GM10847 (cell line): ENCODE measurements around the gene FSD2.

ENCODE experiments used
- POLR2A ChIP-seq: IDR thresholded peaks from 2 replicates; pipeline ENCODE4 v1.6.1; 2011; ENCODE audit not compliant: insufficient read length; ENCODE audit errors: extremely low read depth

FSD2 gene

DNA sequence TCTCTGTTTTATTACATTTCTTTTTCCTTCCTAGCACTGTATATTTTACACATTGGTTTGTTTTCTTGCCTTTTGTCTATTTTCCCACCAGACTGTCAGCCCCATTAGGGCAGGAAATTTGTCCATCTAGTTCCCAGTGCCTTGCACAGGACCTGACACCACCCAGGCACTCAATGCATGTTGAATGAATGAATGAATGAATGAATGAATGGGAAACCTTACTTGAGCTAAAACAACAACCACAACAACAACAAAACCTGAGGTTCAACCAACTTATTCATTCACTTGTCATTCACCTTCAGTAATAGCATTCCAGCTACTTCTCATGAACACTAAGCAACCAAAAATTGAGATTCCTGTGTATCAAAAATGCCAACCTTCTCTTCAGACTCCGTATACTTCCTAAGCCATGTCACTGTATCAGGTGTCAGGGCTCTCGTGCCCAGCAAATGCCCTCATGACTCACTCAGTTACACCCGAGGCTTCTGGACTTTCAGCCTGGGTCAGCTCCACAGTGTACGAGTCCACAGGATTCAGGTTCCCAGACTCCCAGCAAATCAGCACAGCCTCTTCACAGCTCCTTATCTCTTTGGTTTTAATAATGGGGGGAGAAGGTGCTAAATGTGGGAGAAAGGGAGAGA lies 37.3 kb downstream of the FSD2 start:
- no peak for TF ChIP-seq POLR2A

DNA sequence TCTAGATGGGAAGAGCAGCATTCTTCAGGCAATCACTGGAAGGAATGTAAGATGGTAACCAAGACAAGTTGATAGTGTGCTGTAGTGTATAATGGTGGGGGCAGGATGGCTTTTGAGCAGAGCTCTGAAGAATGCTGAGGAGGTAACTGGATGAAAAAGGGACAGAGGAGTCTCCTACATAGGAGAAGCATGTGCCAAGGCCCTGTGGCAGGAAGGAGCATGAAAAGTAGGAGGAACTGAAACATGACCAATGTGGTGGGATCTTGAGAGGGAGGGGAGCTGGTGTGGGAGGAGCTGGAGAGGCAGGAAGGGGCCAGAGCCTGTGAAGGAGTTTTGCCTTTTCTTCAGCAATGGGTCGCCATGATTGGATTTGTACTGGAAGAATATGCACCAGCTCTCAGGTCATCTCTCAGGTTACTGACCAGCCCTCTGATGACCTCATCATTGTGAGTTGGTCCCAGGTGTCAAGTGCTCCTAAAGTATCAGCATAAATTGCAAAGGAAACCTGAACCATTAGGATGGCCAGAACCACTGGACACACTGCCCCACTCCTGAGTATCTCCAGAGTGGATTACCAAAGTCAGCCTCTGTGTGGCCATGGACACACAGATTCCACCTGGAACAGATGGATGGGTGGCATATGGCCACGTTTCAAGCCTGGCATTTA lies 38.6 kb downstream of the FSD2 start:
- no peak for TF ChIP-seq POLR2A

DNA sequence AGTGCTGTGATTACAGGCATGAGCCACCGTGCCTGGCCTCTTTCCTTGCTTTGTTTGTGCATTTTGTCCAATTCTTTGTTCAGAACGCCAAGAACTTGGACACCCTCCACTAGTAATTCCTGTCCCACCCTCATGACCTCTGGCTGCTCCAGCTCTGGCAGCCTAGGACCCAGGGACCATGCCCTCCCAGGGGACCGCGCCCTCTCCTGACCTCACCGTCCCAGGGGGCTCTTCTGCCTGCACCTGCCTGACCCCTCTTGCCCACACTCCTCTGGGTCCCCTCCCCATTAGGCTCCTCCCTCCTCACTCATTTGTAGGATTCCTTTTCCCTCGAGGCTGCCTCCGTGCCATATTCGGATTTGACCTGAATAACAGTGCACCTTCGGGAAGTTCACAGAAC lies 41.1 kb downstream of the FSD2 start:
- no peak for TF ChIP-seq POLR2A

DNA sequence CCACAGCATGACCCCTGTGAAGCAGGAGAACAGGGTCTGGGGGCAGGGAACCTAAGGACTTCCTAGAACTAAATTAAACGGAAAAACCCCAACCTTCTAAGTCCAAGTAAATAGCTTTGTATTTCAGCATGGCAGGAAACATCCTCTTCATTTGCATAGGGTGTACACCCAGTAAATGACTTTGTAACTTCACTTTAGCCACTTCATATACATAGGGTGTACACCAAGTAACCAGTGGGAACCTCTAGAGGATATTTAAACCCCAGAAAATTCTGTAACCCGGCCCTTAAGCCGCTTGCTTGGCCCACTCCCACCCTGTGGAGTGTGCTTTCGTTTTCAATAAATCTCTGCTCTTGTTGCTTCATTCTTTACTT lies 41.8 kb downstream of the FSD2 start:
- TF ChIP-seq POLR2A: no peak

DNA sequence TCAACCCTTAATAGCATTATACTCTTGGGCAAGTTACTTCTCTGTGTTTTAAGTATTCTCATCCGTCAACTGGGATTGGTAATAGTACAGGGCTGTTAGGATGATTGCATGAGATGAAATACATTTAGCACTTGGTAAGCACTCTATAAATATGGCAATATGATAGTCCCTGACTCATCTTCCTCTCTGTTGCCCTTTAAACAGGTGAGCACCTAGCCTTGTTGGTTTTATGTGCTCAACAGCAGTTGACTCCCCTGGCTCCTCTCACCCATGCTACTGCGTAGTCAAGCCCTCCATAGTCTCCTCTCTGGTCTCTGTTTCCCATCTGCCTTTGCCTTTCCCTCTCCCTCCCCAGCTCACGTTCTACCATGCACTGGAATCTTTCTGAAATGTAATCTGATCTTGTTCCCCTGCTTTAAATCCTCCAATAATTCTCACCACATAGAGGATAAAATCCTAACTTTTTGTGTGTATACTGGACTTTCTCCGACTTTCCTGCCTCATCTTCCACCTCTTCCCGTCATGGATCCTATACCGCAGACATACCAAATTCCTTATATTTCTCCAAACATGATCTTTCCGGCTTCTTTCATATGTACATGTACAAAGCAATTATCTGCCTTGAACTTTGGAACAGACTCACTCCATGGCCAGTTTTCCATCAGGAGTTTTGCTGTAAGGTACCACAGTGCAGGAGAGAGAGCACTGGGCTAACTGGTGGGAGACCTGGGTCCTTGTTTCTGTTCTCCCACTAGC lies 42.3 kb downstream of the FSD2 start:
- TF ChIP-seq POLR2A: no peak

DNA sequence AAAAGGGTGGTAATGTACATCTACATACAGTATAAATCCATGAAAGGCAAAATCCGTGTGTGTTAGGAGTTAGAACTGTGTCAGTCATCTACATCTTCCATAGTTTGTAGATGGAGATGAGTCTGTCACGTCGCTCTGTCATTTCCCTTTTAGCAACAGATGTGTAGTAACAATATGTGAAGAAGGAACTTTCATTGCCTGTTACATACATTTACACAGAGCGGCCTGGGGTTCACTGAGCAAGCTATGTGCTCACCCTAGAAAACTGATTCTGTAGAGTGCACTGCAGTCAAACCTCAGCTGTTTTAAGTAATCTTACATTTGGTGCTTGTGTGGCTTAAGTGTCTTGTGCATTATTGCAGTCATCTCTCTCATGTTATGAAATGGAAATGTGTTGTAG lies 54.6 kb downstream of the FSD2 start:
- TF ChIP-seq POLR2A: no peak

DNA sequence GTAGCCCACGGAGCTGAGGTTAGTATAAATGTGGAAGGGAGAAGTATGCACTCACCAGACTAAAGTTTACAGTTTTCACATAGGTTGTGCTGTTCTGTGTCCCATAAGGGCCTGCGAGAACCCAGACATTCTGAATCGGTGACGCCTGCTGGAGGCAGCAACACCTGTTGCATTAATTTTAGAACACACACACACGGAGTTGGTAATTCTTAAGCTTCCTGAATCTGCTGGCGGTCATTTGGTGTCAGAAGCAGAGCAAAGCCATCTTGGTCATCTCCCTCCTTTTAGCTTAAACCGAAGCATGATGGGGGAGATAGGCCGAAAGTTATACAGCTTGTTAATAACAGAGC lies 55.1 kb downstream of the FSD2 start:
- TF ChIP-seq POLR2A: no peak

DNA sequence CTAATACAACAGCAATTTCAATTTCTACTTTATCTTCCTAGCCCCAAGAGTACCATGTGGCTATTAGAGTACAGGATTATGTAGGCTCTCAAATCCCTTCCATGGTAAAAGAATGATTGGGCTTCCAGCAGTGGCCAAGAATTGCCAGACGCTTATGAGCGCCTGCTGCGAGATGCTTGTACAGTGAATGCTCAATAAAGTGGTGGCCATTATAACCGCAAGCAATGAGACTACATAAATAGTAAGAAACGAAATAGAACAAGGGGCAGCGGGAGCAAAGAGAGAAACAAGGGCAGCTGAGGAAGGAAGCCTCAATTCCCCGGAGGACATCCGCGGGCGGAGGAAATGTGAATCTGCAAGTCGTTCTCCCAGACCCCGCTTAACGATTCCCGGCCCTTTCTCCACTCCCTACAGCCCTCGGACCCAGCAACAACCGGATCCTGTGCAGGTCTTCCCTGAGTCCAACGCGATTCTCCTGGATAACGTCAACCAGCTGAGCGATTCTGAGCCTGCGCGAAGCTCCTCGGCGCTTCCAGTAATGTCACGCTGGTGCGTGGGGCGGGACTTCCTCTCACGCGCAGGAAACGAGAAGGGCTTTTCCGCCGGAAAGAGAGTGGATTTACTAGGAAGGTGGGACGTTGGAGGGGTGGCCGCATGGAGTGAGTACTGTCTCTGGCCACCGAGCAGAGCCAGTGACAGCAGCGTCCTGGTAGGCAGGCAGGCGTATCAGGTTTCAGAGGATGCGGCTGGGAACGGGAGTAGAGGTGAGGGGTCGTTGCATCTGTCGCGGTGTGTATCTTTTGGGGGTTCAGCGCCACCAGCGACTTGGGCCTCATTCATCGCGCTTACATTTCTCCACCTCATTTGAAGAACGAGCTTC lies 55.7 kb downstream of the FSD2 start:
- peak; percentile 86 for TF ChIP-seq POLR2A

DNA sequence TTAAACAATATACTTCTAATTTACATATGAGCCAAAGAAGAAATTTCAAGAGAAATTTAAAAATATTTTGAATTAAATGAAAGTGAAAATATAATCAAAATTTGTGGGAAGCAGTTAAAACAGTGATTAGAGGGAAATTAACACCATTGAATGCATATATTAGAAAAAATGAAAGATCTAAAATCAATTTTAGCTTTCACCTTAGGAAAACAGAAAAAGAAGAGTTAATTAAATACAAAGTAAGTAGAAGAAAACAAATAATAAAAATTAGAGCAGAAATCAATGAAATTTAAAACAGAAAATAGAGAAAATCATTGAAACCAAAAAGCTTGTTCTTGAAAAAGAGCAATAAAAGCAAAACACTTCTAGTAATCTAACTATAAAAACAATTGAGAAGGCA lies 57.6 kb downstream of the FSD2 start:
- no peak for TF ChIP-seq POLR2A

DNA sequence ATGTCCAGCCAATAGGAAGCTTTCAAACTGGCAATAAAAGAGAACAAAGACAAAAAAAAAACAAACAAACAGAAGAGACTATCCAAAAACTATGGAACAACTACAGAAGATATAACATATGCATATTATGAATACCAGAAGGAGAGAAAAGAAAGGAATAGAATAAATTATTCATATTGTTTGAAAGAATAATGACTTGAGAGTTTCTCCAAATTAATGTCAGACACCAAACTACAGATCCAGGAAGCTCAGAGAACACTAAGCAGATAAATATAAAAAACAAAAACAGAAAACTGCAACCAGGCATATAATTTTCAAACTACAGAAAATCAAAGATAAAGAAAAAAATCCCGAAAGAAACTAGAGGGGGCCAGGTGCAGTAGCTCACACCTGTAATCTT lies 62.1 kb downstream of the FSD2 start:
- TF ChIP-seq POLR2A: no peak

DNA sequence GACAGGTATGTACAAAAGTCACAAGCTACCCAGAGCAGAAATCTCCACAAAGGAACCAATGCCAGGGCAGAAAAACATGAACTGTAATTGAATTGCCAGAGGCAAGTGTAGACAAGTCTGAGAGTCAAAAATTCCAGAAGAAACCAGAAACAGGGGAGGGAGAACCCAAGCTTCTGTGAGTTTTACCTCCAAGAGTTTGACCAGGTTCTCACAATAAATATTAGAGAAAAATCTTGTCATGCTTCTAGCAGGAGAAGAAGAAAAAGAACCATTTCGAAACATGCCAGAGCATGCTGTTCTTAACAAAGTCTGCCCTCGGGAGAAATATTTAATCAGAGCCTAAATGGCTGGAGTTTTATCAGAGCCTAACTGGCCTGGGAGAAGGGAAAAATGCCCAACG lies 63.7 kb downstream of the FSD2 start:
- TF ChIP-seq POLR2A: no peak

DNA sequence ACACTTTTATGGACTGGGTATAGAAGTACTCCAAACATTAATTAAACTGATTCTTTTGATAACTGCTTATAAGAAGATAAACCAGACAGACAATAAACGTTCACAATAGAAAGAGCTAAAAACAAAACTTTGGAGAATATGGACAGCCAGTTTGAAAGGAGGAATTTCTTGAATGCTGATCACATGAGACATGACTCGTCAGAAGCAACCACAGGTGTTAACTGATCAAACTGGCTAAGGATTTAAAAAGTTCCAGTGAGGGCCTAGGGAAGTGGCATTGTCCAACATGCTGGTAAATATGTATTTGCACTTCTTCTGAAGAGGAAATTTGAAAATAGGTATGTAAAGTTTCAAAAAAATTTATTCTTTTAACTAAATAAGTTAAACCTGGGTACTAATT lies 66.8 kb downstream of the FSD2 start:
- TF ChIP-seq POLR2A: no peak

DNA sequence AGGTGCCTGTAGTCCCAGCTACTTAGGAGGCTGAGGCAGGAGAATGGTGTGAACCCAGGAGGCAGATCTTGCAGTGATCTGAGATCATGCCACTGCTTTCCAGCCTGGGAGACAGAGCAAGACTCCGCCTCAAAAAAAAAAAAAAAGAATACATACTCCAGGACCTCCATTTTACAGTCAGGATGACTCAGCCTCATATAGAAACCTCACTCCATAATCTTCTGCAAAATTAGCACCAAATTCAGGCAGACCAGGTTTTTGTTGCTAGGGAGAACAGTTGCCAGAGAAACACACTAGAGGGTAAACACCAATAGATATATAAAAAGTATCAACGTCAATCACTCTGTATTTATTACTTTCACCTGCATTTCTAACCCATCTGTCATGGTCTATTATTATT lies 67.9 kb downstream of the FSD2 start:
- no peak for TF ChIP-seq POLR2A

DNA sequence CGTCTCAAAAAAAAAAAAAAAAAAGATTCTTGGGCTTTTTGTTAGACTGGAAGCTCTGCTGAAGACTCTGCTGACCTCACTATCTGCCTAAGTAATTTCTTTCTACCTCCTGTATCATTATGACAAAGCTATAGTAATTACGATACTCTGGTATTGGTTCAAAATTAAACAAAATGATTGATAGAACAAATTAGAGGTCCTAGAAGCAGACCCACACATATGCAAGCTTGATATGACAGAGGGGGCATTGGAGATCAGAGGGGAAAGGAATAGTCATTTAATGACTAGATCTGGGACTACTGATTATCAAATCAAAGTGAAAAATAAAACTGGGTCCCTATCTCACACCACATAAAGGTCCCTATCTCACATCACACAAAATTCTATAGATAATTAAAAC lies 74.3 kb downstream of the FSD2 start:
- no peak for TF ChIP-seq POLR2A

DNA sequence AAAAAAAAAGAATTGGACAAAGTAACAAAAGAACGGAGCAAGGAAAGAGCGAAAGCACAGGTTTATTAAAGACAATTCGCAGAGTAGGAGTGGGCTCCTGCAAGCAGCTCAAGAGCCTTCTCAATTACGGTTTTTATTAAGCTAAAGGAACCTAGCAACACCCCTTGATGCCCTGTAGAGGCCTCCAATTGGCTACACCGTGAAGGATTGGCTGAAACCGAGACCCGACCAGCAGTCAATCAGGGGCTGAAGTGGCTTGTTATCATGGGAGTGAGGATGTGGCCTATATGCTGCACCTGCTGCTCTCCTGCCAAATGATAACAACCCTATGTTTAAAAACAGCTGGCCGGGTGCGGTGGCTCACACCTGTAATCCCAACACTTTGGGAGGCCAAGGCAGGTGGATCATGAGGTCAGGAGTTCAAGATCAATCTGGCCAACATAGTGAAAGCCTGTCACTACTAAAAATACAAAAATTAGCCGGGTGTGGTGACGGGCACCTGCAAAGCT lies 75.8 kb downstream of the FSD2 start:
- no peak for TF ChIP-seq POLR2A

DNA sequence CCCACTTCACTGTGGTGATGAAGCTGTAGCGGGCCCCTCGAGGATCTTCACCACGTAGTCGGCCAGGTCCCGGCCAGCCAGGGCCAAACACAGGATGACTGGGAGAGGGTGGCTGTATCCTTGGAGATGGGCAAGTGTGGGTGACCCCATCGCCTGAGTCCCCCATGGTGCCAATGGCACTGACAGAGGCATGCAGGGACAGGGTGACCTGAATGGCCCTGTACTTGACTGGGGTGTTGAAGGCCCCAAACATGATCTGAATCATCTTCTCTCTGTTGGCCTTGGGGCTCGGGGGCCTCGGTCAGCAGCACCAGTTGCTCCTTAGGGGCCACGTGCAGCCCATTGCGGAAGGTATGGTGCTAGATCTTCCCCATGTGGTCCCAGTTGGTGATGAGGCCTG lies 79.1 kb downstream of the FSD2 start:
- no peak for TF ChIP-seq POLR2A

DNA sequence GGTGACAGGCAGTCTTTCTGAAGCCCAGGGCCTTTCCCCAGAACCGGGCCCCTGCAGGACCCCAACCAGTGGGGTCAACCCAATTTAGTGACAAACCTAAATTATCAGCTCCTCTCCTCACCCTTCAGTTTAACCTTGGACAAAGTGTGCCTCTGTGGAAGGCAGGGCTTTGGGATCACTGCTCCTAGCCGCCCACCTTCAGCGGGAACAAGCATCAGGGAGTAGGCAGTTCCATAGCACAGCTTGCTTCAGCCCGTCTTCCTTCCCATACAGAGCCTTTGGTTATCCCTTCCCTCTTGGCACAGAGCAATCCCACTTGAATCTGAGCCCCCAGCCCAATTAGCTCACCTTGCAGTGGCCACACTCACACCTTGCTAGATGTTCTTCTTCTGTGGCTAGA lies 90.9 kb downstream of the FSD2 start:
- no peak for TF ChIP-seq POLR2A
